Hematopoietic multipotent progenitor cell treated with erythropoietin and hydrocortisone succinate and interleukin-3 and kit ligand, for 17 days (in vitro differentiated cells): ENCODE data around the gene MAGEA1.
"Not testable (repeated sequence)": the region's sequence is repeated elsewhere in the genome, so short reads cannot be mapped to it uniquely, and the experiment has no call there.

Experiments used
- DNase-seq: peaks from one replicate; pipeline ENCODE4 v3.0.0-alpha.2; 2015; ENCODE audit warnings: low spot score

The MAGEA1 gene, protein sequence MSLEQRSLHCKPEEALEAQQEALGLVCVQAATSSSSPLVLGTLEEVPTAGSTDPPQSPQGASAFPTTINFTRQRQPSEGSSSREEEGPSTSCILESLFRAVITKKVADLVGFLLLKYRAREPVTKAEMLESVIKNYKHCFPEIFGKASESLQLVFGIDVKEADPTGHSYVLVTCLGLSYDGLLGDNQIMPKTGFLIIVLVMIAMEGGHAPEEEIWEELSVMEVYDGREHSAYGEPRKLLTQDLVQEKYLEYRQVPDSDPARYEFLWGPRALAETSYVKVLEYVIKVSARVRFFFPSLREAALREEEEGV

DNA sequence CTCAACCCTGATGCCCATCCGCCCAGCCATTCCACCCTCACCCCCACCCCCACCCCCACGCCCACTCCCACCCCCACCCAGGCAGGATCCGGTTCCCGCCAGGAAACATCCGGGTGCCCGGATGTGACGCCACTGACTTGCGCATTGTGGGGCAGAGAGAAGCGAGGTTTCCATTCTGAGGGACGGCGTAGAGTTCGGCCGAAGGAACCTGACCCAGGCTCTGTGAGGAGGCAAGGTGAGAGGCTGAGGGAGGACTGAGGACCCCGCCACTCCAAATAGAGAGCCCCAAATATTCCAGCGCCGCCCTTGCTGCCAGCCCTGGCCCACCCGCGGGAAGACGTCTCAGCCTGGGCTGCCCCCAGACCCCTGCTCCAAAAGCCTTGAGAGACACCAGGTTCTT, at the start of gene MAGEA1:
Gene MAGEA1, plus strand, starts transcription at position 154 of the 400 bp plus-strand sequence. CDS start 3,106 bp downstream, outside the sequence.
- DNase-seq, result no peak

DNA sequence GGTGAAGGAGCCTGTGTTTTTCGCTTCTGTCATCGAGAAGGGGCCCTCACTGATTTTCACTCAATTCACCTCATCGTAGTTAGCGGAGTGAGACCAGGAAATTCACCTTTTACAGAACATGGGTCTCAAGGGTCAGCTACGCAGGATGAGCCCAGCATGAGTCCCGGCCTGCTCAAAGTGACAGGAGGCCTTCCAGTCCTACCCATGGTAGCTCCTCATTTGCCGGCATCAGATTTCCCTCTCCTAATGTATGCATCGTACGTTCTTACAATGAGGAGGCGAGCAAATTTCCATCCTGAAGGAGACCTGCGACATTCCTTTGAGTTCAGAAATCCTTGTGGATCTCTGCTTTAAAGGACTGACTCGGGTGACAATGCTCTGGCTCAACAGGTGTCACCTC, 46.2 kb upstream of the MAGEA1 start:
- not testable (repeated sequence) for DNase-seq

DNA sequence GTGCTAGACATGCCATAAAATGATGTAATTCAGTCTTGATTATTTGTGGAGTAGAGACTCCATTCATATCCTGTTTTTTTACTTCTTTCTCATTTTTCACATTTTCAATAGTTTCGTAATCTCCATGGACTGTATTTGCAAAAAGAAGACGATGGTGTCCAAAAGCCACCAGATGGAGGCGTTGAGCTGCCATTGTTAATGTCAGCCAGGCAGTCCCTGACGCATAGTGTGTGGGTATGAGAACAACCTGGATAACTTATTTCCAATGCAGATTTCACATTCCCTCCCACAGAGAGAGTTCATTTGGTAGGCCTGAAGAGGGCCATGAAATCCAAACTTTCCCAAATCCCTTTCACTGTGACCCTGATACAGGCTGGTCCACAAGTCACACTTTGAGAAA, 40.0 kb upstream of the MAGEA1 start:
- not testable (repeated sequence) for DNase-seq

DNA sequence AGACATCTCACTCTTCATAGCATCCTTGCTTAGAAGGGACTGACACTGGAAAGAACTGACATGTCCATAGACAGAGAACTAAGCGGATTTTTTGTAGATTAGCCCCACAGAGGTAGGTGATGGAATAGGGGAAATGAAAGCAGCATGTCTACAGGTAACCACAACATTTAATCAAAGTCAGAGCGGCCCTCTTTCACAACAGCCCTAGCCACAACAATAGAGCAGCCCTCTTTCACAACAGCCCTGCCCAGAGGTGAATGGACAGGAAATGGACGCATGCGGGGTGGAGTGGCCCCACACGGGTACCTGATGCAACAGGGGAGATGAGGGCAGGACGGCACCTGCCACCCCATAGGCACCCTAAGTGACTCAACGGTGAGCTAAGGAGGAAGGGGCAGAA, 32.8 kb upstream of the MAGEA1 start:
- DNase-seq, result not testable (repeated sequence)

DNA sequence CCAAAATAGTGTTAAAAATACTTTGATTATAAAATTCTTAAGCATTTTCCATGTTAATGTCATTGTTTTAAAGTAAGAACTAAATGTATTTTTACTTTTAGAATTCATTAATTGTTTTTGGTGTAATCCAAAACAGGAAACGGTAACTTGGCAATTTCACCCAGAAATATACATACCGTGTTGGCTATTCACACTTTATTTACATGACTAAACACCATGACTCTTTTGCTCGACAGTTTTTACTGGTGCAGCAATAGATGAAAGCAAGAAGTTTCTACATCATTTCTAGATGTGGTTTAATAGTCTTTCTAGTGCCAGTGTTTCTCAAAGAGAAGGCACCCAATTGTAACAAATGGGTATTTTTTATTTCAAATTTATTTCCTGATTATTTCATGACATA, 25.6 kb upstream of the MAGEA1 start:
- no peak for DNase-seq

DNA sequence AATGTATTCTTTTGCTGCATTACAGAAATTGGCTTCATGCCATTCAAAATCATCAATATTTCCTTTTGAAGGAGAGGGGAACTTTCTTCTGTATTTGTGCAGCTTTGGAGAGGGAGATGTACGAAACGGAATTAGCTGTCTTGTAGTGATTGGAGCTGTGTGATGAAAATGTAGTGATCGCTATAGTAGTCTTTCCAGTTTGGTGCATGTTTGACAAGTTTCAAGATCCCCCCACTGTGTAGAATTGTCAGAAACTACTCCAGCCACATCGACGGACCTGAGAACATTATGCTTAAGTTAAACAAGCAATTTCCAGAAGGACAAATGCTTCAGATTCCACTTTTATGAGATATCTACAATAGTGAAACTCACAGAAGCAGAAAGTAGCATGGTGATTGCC, 21.6 kb upstream of the MAGEA1 start:
- no peak for DNase-seq

DNA sequence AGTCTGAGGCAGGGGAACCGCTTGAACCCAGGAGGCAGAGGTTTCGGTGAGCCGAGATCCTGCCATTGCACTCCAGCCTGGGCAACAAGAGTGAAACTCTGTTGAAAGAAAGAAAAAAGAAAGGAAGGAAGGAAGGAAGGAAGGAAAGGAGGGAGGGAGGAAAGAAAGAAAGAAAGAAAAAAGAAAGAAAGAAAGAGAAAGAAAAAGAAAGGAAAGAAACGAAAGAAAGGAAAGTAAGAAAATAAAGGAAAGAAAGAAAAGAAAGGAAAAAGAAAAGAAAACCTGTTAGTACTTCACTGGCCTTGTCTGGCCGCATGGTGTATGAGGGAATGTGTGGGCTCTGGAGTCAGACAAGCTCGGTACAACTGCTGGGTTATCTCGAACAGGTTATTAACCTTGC, 20.8 kb upstream of the MAGEA1 start:
- DNase-seq, result no peak

DNA sequence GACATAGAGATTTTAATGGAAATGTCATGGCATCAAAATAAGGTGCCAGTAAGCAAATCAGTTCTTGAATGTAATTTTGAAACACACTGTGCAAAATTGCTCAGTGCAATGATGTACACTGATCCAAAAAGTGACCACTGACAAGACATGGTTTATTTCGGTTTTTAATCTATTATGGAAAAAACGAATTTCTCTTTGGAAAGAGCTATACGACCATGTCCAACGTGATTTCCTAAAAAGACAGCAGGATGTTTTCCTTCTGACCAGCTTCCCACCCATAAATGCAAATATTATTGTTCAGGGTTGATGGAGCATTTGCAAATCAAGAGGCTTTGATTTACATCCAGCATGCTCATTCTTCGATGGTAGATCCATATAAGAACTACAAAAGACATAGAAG, 17.1 kb upstream of the MAGEA1 start:
- no peak for DNase-seq

DNA sequence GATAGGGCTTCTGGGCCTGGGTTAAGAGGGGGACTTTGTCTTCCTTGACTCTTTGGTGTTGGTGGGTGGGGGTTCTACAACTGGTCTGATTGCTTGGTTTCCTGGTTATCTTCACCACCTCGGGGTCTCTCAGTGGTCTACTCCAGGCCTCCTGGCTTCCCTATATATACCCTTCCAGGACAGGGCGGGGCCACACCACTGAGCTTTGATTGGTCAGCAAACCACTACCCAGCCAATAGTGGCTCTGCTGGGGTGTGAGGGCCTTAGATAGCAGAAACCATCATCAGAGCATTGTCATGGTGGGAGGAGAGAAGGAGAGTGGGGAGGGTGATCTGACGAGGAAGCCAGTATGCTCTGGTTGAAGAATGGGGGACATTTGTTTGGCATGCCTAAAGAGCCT, 14.4 kb upstream of the MAGEA1 start:
- no peak for DNase-seq

DNA sequence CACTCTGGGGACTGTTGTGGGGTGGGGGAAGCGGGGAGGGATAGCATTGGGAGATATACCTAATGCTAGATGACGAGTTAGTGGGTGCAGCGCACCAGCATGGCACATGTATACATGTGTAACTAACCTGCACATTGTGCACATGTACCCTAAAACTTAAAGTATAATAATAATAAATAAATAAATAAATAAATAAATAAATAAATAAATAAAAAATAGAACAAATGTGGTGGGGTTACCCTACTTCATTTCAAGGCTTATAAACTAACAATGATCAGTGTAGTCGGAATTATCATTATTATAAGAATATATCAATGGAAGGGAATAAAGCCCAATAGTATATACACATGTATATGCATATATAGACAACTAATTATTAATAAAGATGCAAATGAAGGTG, 10.7 kb upstream of the MAGEA1 start:
- DNase-seq, result not testable (repeated sequence)

DNA sequence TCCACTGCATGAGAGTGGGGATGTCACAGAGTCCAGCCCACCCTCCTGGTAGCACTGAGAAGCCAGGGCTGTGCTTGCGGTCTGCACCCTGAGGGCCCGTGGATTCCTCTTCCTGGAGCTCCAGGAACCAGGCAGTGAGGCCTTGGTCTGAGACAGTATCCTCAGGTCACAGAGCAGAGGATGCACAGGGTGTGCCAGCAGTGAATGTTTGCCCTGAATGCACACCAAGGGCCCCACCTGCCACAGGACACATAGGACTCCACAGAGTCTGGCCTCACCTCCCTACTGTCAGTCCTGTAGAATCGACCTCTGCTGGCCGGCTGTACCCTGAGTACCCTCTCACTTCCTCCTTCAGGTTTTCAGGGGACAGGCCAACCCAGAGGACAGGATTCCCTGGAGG, 2.7 kb downstream of the MAGEA1 start:
- DNase-seq, result no peak

DNA sequence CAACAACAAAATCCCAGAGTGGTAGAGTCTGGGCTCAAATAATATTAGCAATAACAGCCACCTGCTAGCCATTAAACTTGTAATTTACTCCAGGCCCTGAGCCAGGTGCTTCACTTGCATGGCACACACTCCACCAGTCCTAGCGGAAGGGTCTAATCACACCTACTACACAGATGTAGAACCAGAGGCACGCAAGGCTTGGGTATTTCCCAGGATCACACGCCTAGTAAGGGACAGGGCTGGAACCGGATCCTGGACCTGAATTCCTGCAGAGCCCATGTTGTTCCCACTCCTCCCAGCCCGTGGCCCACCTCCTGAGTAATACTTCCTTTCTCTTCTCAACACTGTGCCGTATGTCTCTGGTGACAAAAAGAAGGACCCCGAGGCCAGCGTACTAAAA, 5.7 kb downstream of the MAGEA1 start:
- no peak for DNase-seq

DNA sequence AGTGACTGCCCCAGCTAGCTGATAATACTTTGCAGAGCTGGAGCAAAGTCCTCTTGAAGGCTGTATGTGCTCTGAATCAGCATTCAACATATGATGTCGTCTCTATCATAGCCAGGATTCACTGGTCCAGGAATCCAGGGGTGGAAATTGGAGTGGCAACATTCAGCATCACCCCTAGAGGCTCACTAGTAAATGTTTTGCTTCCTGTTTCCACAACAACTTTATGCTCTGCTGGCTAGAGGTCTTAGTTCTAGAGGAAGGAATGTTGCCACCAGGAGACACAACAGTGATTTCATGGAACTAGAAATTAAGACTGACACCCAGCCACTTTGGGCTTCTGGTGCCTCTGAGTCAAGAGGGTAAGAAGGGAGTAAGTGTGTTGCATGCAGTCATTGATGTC, 11.3 kb downstream of the MAGEA1 start:
- no peak for DNase-seq

DNA sequence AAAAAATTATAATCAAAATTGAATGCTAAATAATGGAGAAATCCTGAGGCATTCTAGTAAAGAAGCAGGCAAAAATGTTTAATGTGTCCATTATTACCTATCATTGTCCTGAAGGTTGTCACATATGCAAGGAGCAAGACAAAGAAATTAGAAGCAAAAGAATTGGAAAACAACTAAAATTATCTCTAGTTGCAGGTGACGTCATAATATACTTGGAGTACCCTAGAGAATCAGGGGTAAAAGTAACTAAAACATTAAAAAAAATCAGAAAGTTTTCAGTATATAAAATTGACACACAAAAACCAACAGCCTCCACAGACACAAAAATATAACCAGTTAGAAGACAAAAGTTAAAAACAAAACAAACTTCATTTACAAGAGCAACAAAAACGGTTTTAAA, 21.4 kb downstream of the MAGEA1 start:
- no peak for DNase-seq

DNA sequence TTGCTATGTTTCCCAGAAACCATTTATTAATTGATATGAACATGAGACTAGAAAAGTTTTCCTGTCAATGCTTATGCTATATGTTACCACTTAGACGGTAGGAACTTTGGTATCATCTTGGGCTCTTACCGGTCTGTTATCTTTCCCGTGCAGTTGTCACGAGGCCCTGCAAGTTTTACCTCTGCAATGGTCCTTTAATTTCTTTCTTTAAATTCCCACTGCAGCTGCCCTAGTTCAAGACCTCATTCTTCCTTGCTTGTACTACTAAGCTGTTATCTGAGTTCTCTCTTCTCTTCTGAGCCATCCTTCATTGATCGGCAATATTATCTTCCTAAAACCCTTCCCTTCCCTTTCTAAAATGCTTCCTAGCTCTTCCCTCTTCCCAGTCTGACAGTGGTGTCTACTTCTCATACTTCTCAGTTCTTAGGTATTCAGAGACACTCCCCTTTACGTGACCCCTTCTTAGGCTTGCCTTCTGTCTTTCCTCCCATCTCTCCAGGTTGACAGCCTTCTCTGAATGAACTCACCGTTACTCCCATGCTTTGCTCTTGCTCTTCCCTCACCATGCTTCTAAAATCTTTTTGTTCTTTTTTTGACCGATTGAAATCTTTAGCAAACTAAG, 27.5 kb downstream of the MAGEA1 start:
- no peak for DNase-seq

DNA sequence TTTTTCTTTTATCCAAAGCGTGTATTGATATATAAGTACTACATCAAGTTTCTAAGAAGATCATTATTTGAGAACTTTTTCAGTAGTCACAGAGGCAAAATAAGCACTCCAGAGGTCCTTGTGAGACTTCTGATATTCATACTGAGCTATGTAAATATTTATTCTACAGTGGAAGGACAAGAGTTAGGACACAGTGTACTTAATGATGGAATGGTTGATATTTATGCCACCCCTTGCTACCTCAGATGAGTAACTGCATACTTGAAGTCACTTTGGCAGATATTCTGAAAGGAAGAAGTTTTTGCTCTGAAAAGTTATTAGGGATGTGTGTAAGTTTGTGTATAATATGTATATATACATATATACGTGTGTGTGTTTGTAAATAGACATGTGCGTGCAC, 30.3 kb downstream of the MAGEA1 start:
- no peak for DNase-seq

DNA sequence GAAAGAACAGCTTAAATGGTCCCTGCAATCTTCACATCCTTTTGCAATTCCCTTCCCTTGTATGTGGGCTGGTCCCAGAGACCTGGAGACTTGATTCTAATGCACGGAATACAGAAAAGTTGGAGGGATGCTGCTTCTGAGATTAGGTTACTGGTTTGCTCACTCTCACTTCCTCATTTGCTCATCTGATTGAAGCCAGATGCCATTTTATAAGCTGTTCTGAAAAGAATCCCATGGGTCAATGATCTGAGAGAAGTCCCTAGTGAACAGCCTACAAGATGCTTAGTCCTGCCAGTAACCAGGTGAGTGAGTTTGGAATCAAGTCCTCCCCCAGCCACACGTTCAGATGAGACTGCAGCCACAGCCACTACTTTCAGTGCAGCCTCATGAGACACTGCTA, 35.9 kb downstream of the MAGEA1 start:
- no peak for DNase-seq

DNA sequence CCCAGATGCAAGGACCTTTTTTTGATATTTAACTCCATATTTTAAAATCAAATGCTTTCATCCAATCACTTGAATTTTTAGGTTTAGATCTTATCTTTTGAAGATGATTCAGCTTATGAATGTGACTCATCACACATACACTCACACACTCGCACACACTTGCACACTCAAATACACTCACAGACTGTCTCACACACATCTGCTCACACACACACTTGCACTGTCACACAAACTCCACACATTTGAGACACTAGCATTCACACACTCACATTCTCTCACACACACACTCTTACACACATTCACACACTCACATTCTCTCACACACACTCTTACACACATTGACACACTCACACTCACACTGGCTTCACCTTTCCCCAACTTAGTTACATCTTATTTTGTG, 37.8 kb downstream of the MAGEA1 start:
- no peak for DNase-seq

DNA sequence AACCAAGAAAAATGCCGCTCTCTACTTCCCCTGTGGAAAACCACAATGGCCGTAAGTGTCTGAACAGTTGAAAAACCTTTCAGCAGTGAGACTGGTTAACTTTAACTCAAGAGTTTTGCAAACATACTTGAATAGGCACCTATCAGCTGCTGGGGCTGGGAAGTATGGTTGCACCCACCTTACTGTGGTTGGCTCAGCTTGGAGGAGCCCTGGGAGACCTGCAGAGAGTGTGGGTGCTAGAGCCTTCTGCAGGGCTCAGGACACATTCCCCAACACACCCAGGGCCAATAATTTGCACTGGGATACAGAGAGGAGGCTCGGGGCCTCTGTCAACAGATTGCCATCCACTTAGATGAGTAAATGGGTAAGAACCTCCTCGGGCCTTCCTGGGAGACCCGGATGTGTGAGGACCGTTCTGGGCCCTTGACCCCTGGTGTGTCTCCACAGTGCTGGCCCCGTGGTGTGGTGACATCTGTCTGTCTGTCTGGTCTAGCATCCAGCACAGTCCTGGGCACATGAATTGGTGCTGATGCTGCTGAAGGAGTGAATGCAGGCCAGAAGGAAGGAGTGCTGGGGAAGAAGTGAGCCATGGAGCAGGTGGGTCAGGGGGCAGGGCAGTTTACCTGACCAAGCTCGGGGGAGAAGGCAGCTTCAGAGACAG, 46.5 kb downstream of the MAGEA1 start:
- DNase-seq, result no peak

DNA sequence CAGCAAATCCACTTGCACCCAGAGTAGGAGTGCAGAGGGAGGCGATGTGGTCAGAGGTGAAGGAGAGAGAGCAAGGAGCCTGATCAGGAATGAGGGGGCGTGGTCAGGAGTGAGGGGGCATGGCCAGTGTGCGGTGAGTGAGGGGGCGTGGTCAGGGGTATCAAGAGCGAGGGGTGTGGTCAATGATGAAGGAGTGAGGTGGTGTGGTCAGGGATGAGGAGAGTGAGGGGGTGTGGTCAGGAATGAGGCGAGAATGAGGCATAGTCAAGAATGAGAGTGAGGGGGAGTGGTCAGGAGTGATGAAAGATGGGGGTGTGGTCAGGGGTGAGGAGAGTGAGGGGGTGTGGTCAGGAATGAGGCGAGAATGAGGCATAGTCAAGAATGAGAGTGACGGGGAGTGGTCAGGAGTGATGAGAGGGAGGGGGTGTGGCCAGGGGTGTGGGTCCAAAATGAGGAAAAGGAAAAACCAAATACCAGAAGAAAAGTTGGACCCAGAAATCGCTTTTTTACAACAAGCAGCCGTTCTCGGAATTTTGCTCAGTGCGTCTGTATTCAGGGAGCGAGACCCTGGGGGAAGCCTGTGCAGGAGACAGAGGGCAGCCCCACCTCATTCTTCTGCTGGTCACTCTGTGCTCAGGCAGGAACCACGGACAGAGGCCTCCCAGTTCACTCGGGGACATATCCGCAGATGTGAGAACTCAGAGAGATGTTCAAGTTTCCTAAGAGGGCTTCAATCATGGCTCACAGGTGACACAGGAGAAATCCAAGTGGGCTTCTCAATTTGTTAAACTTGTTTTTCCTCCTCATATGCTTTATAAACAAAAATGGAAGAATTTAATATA, 47.5 kb downstream of the MAGEA1 start:
- DNase-seq, result no peak
